Activated CD4-positive, alpha-beta memory T cell treated with anti-CD3 and anti-CD28 coated beads for 36 hours (primary cell): ENCODE measurements around the gene FOXJ3. TPM values are rescaled to one million over a fixed set of nuclear protein-coding genes. Genes with fewer than 3 reads are reported as not detected.

ENCODE experiments used
- CTCF ChIA-PET: fragments of 350-600 bp; sonication (Branson Sonifier 250); formaldehyde crosslinking; loops from one replicate; lab custom pipeline; 2021; ENCODE audit warnings: antibody characterized with exemption, inconsistent platforms; lab: Charles Lee
- POLR2A ChIA-PET: fragments of 350-600 bp; sonication (Branson Sonifier 250); formaldehyde crosslinking; loops from one replicate; lab custom pipeline; 2021; ENCODE audit warnings: antibody characterized with exemption; lab: Charles Lee
- DNase-seq: peaks from one replicate; pipeline ENCODE4 v3.0.0-alpha.2; 2020
- H3K27ac Mint-ChIP-seq: one replicate; pipeline ENCODE4 v1.8.0; 2021; ENCODE audit warnings: mixed read lengths
- H3K27me3 Mint-ChIP-seq: one replicate; pipeline ENCODE4 v1.8.0; 2021; ENCODE audit warnings: mixed read lengths
- H3K36me3 Mint-ChIP-seq: one replicate; pipeline ENCODE4 v1.8.0; 2021; ENCODE audit warnings: mixed read lengths
- H3K4me1 Mint-ChIP-seq: one replicate; pipeline ENCODE4 v1.8.0; 2021; ENCODE audit warnings: low read depth, mixed read lengths
- H3K4me3 Mint-ChIP-seq: one replicate; pipeline ENCODE4 v1.8.0; 2021; ENCODE audit warnings: mild to moderate bottlenecking, mixed read lengths
- H3K9me3 Mint-ChIP-seq: one replicate; pipeline ENCODE4 v1.8.0; 2021; ENCODE audit warnings: mixed read lengths
- intact Hi-C: fragments of 100-400 bp; cut with micrococcal nuclease; formaldehyde crosslinking; loops from one replicate; pipeline ENCODE4 v1.15.1; 2023
- total RNA-seq, 2 experiments: library from RNA; stranded (reverse); gene quantifications; one replicate each; pipeline ENCODE4 v1.2.3, GENCODE V29; 2021

FOXJ3 gene
- total RNA-seq, 2 experiments from 2014 or later: 37.3 to 40.8 TPM

GRCh38 chr1:42359466-42359865, 24.4 kb upstream of the FOXJ3 start:
- POLR2A ChIA-PET: no interaction called here
- Mint-ChIP-seq H3K27ac (no peak overlapping the region), H3K4me1 (peaks cover 11% of the 10 kb centered on the region), H3K4me3 (no peak overlapping the region), H3K9me3 (no peaks in the 10 kb centered on the region), H3K36me3 (no peaks in the 10 kb centered on the region), H3K27me3 (peaks cover 5% of the 10 kb centered on the region)
- CTCF ChIA-PET: interaction anchor here (1.0 kb wide), 1 partner anchor 15 kb away, joined by 4 read pairs; no protein-coding TSS in a partner anchor
- intact Hi-C loops: no loop called here
- no peak for DNase-seq

GRCh38 chr1:42358791-42359190, 23.8 kb upstream of the FOXJ3 start:
- CTCF ChIA-PET: no interaction called here

GRCh38 chr1:42350086-42350485, 15.1 kb upstream of the FOXJ3 start:
- ChIA-PET POLR2A (no interaction called here), CTCF (interaction anchor here (0.6 to 1.2 kb wide), 2 partner anchors 203 to 228 kb away, joined by 3 read pairs; no protein-coding TSS in a partner anchor)
- no peak for DNase-seq
- no peaks in the 10 kb centered on the region for H3K9me3 Mint-ChIP-seq
- H3K36me3 Mint-ChIP-seq: no peaks in the 10 kb centered on the region
- H3K4me1 Mint-ChIP-seq: no peaks in the 10 kb centered on the region
- no peak overlapping the region for H3K4me3 Mint-ChIP-seq
- H3K27ac Mint-ChIP-seq: no peak overlapping the region
- peaks cover 7% of the 10 kb centered on the region for H3K27me3 Mint-ChIP-seq
- intact Hi-C loops: no loop called here

More at GRCh38 chr1:42358791-42359190, 23.8 kb upstream of the FOXJ3 start:
- H3K27ac Mint-ChIP-seq: no peak overlapping the region
- DNase-seq: no peak
- H3K36me3 Mint-ChIP-seq: no peaks in the 10 kb centered on the region
- H3K4me3 Mint-ChIP-seq: no peak overlapping the region
- intact Hi-C loops: no loop called here
- no peaks in the 10 kb centered on the region for H3K9me3 Mint-ChIP-seq
- H3K27me3 Mint-ChIP-seq: peaks cover 5% of the 10 kb centered on the region
- H3K4me1 Mint-ChIP-seq: peaks cover 11% of the 10 kb centered on the region
- POLR2A ChIA-PET: no interaction called here

- CTCF ChIA-PET: no interaction called here
- H3K27me3 Mint-ChIP-seq: peaks cover 7% of the 10 kb centered on the region
- intact Hi-C loops: loop anchor here (10.0 kb wide), 1 partner anchor 386 kb away; no protein-coding TSS in a partner anchor
Observed at GRCh38 chr1:42348498-42348897, 13.5 kb upstream of the FOXJ3 start.

GRCh38 chr1:42343049-42343448, 8.0 kb upstream of the FOXJ3 start:
- no peak overlapping the region for H3K4me3 Mint-ChIP-seq
- intact Hi-C loops: loop anchor here (10.0 kb wide), 1 partner anchor 392 kb away; no protein-coding TSS in a partner anchor

More at GRCh38 chr1:42348498-42348897, 13.5 kb upstream of the FOXJ3 start:
- no peak overlapping the region for H3K27ac Mint-ChIP-seq
- no peaks in the 10 kb centered on the region for H3K9me3 Mint-ChIP-seq
- no peaks in the 10 kb centered on the region for H3K36me3 Mint-ChIP-seq
- H3K4me3 Mint-ChIP-seq: no peak overlapping the region
- DNase-seq: no peak
- POLR2A ChIA-PET: no interaction called here
- no peaks in the 10 kb centered on the region for H3K4me1 Mint-ChIP-seq

GRCh38 chr1:42340901-42341300, 5.9 kb upstream of the FOXJ3 start:
- intact Hi-C loops: loop anchor here (10.0 kb wide), 1 partner anchor 394 kb away; no protein-coding TSS in a partner anchor
- no peak overlapping the region for H3K4me3 Mint-ChIP-seq
- H3K27me3 Mint-ChIP-seq: no peaks in the 10 kb centered on the region
- CTCF ChIA-PET: interaction anchor here (0.5 kb wide), 1 partner anchor 80 kb away, joined by 5 read pairs; no protein-coding TSS in a partner anchor
- POLR2A ChIA-PET: no interaction called here
- no peaks in the 10 kb centered on the region for H3K9me3 Mint-ChIP-seq
- peaks cover 5% of the 10 kb centered on the region for H3K4me1 Mint-ChIP-seq
- DNase-seq: no peak
- peaks cover under 1% of the 10 kb centered on the region for H3K36me3 Mint-ChIP-seq
- H3K27ac Mint-ChIP-seq: no peak overlapping the region

More at GRCh38 chr1:42343049-42343448, 8.0 kb upstream of the FOXJ3 start:
- Mint-ChIP-seq H3K27ac (no peak overlapping the region), H3K4me1 (no peaks in the 10 kb centered on the region), H3K27me3 (no peaks in the 10 kb centered on the region), H3K9me3 (no peaks in the 10 kb centered on the region), H3K36me3 (no peaks in the 10 kb centered on the region)
- POLR2A ChIA-PET: no interaction called here
- no peak for DNase-seq
- CTCF ChIA-PET: interaction anchor here (1.8 kb wide), 1 partner anchor 169 kb away, joined by 8 read pairs; no protein-coding TSS in a partner anchor

- POLR2A ChIA-PET: no interaction called here
- intact Hi-C loops: loop anchor here (10.0 kb wide), 1 partner anchor 395 kb away; no protein-coding TSS in a partner anchor
- Mint-ChIP-seq H3K4me1 (peaks cover 9% of the 10 kb centered on the region), H3K27ac (no peak overlapping the region), H3K36me3 (peaks cover 2% of the 10 kb centered on the region), H3K9me3 (no peaks in the 10 kb centered on the region), H3K4me3 (no peak overlapping the region), H3K27me3 (no peaks in the 10 kb centered on the region)
- DNase-seq: no peak
- CTCF ChIA-PET: no interaction called here
Observed at GRCh38 chr1:42340093-42340492, 5.1 kb upstream of the FOXJ3 start.

- CTCF ChIA-PET: no interaction called here
- POLR2A ChIA-PET: no interaction called here
- Mint-ChIP-seq H3K36me3 (peaks cover 2% of the 10 kb centered on the region), H3K9me3 (no peaks in the 10 kb centered on the region), H3K4me3 (no peak overlapping the region), H3K4me1 (peaks cover 29% of the 10 kb centered on the region), H3K27me3 (no peaks in the 10 kb centered on the region), H3K27ac (no peak overlapping the region)
- intact Hi-C loops: loop anchor here (10.0 kb wide), 1 partner anchor 598 kb away; no protein-coding TSS in a partner anchor
- DNase-seq: no peak
Observed at GRCh38 chr1:42336978-42337377, 1.9 kb upstream of the FOXJ3 start.

- intact Hi-C loops: loop anchor here (1.0 to 10.0 kb wide), 4 partner anchors 17 to 599 kb away; partner anchors contain the start of genes PPCS, YBX1 and ZMYND12
- H3K36me3 Mint-ChIP-seq: peaks cover 2% of the 10 kb centered on the region
- no peak for DNase-seq
- H3K4me3 Mint-ChIP-seq: peak overlapping the region; percentile 86
- H3K27ac Mint-ChIP-seq: peak overlapping the region; percentile 87
- POLR2A ChIA-PET: interaction anchor here (1.1 kb wide), 1 partner anchor 53 kb away, joined by 3 read pairs; no protein-coding TSS in a partner anchor
- H3K9me3 Mint-ChIP-seq: no peaks in the 10 kb centered on the region
- H3K4me1 Mint-ChIP-seq: peaks cover 34% of the 10 kb centered on the region
- CTCF ChIA-PET: interaction anchor here (1.0 kb wide), 1 partner anchor 162 kb away, joined by 3 read pairs; no protein-coding TSS in a partner anchor
- H3K27me3 Mint-ChIP-seq: no peaks in the 10 kb centered on the region
Observed at GRCh38 chr1:42335809-42336518, 929 bp upstream of the FOXJ3 start.

- peak overlapping the region; percentile 90 for H3K27ac Mint-ChIP-seq
- peaks cover 4% of the 10 kb centered on the region for H3K36me3 Mint-ChIP-seq
- ChIA-PET POLR2A (interaction anchor here (1.2 to 1.5 kb wide), 2 partner anchors 123 to 433 kb away, joined by 3 to 4 read pairs; partner anchors contain the start of genes C1orf50 and P3H1), CTCF (interaction anchor here (0.7 to 1.9 kb wide), 8 partner anchors 10 to 161 kb away, joined by 3 to 9 read pairs (median 4); no protein-coding TSS in a partner anchor)
- H3K9me3 Mint-ChIP-seq: no peaks in the 10 kb centered on the region
- peaks cover 45% of the 10 kb centered on the region for H3K4me1 Mint-ChIP-seq
- H3K27me3 Mint-ChIP-seq: no peaks in the 10 kb centered on the region
- DNase-seq: peak; percentile 56
- intact Hi-C loops: loop anchor here (1.0 to 10.0 kb wide), 5 partner anchors 15 to 600 kb away; partner anchors contain the start of genes PPCS, YBX1 and ZMYND12
- peak overlapping the region; percentile 96 for H3K4me3 Mint-ChIP-seq
Observed at GRCh38 chr1:42334240-42335049, 590 bp downstream of the FOXJ3 start.

- Mint-ChIP-seq H3K27ac (peak overlapping the region; percentile 90), H3K4me1 (peaks cover 52% of the 10 kb centered on the region), H3K36me3 (peaks cover 4% of the 10 kb centered on the region), H3K4me3 (peak overlapping the region; percentile 96), H3K9me3 (no peaks in the 10 kb centered on the region), H3K27me3 (no peaks in the 10 kb centered on the region)
- ChIA-PET POLR2A (interaction anchor here (1.2 to 1.5 kb wide), 2 partner anchors 123 to 433 kb away, joined by 3 to 4 read pairs; partner anchors contain the start of genes C1orf50 and P3H1), CTCF (interaction anchor here (0.7 to 1.9 kb wide), 8 partner anchors 9 to 160 kb away, joined by 3 to 9 read pairs (median 4); no protein-coding TSS in a partner anchor)
- intact Hi-C loops: loop anchor here (2.0 to 10.0 kb wide), 3 partner anchors 156 to 601 kb away; partner anchors contain the start of gene YBX1
- no peak for DNase-seq
Observed at GRCh38 chr1:42333662-42334239, 1.3 kb downstream of the FOXJ3 start.
